NT2/D1 (cell line): Measurements from ENCODE around the gene DLG2.

Source experiments
- SUZ12 ChIP-seq: IDR thresholded peaks from 2 replicates; pipeline ENCODE4 v1.6.1; 2011; ENCODE audit not compliant: insufficient read length, insufficient read depth; ENCODE audit errors: extremely low read depth
- YY1 ChIP-seq: IDR thresholded peaks from 2 replicates; pipeline ENCODE4 v1.6.1; 2011; ENCODE audit not compliant: insufficient read length, insufficient read depth

- no peak for TF ChIP-seq SUZ12
- no peak for TF ChIP-seq YY1
Observed at GRCh38 chr11:83727251-83727650, 1899.9 kb downstream of the DLG2 start.
